GM06990 (cell line): Measurements from ENCODE around the gene AGTRAP.
A peak's percentile ranks its signal among the peaks of the same experiment; 100 is the strongest.

Experiments
- DNase-seq: peaks from one replicate; pipeline ENCODE4 v3.0.0-alpha.2; 2011; ENCODE audit not compliant: insufficient read length; ENCODE audit errors: extremely low read depth
- H3K27me3 ChIP-seq: replicated peaks from 2 replicates; pipeline ENCODE4 v1.6.0; 2011; ENCODE audit warnings: low read length; ENCODE audit not compliant: control insufficient read depth, insufficient read depth
- H3K36me3 ChIP-seq: 2 replicates; pipeline ENCODE4 v1.5.1; 2011; ENCODE audit warnings: low read length; ENCODE audit not compliant: control insufficient read depth, insufficient read depth
- H3K4me3 ChIP-seq: replicated peaks from 2 replicates; pipeline ENCODE4 v1.5.1; 2011; ENCODE audit warnings: low read depth, mild to moderate bottlenecking, control low read depth, low read length
- CTCF ChIP-seq: IDR thresholded peaks from 2 replicates; pipeline ENCODE4 v1.5.1; 2011; ENCODE audit warnings: low read length, control low read depth, mild to moderate bottlenecking, inconsistent platforms; ENCODE audit not compliant: insufficient read depth, poor library complexity, severe bottlenecking

The AGTRAP gene

GRCh38 chr1:11784256-11784992 lies 48.5 kb downstream of the AGTRAP start:
- Histone ChIP-seq H3K36me3 (no peaks in the 10 kb centered on the region), H3K4me3 (no peak overlapping the region), H3K27me3 (no peaks in the 10 kb centered on the region)
- no peak for DNase-seq
- no peak for TF ChIP-seq CTCF

- Histone ChIP-seq H3K4me3 (no peak overlapping the region), H3K27me3 (no peaks in the 10 kb centered on the region), H3K36me3 (peaks cover 2% of the 10 kb centered on the region; the same call in 1 of the 2 replicates)
- DNase-seq = peak; percentile 60
- TF ChIP-seq CTCF = peak; percentile 95
Observed at GRCh38 chr1:11784993-11785769, 49.2 kb downstream of the AGTRAP start.

GRCh38 chr1:11786168-11786567 lies 50.2 kb downstream of the AGTRAP start:
- Histone ChIP-seq H3K36me3 (peaks cover 5% of the 10 kb centered on the region; the same call in 1 of the 2 replicates), H3K4me3 (no peak overlapping the region), H3K27me3 (no peaks in the 10 kb centered on the region)
- TF ChIP-seq CTCF = no peak
- DNase-seq = no peak

- no peak for TF ChIP-seq CTCF
- H3K4me3 ChIP-seq = no peak overlapping the region
- H3K27me3 ChIP-seq = no peaks in the 10 kb centered on the region
- DNase-seq = no peak
- H3K36me3 ChIP-seq = peaks cover 8% of the 10 kb centered on the region
Observed at GRCh38 chr1:11787251-11787803, 51.4 kb downstream of the AGTRAP start.

GRCh38 chr1:11787804-11788436 lies 52.0 kb downstream of the AGTRAP start:
- Histone ChIP-seq H3K36me3 (peaks cover 8% of the 10 kb centered on the region), H3K4me3 (no peak overlapping the region), H3K27me3 (no peaks in the 10 kb centered on the region)
- DNase-seq = no peak
- TF ChIP-seq CTCF = no peak
